Airway epithelial cell (primary cell): ENCODE measurements around the gene ELOVL5. TPM values are rescaled to one million over a fixed set of nuclear protein-coding genes. Genes with fewer than 3 reads are reported as not detected.

Experiments used
- total RNA-seq: library from RNA; depleted of rRNA; stranded (reverse); fragments of >200 nt; gene quantifications from 2 replicates; pipeline ENCODE4 v1.2.3, GENCODE V29; 2015

The ELOVL5 gene, protein sequence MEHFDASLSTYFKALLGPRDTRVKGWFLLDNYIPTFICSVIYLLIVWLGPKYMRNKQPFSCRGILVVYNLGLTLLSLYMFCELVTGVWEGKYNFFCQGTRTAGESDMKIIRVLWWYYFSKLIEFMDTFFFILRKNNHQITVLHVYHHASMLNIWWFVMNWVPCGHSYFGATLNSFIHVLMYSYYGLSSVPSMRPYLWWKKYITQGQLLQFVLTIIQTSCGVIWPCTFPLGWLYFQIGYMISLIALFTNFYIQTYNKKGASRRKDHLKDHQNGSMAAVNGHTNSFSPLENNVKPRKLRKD
- total RNA-seq = 56.0 and 76.9 TPM in 2 replicates

DNA sequence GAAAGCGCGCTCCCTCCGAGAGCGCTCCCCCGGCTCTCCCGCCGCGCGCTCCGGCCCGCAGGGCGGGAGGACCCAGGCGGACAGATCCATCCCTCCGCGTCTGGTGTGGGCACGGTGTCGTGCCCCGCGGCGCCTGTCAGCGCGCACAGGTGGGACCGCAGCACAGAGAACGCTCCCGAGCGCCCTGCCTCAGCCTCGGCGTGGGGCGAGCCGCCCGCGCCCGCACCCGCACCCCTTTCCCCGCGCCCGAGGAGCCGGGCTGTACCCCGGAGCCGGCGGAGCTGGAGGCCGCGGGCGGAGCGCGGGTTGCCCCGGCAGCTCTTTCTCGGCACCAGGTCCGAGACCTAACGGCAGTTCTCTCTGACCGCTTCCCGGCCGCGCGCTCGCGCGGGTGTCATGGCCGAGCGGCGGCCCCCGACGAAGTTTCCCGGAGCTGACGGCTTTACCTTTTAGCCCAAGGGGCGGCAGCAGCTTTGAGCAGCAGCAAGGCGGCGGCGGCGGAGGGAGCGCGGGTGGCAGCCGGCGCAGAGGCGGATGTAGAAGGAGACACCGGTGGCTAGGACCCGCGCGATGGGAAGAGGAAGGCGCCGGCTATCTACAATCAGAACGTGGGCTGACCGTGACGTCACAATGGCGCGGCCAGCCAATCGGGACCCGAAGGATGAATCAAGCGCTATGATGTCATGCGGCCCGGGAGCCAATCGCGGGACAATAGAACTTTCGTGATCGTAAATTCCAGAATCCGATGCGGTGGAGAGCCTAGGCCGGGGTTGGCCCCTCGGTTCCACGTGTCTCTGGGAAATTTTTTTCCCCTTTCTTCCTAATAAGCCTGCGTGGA, at the start of gene ELOVL5:
Gene ELOVL5 (minus strand): TSS at position 580 of the 838 bp plus-strand sequence. CDS start 53,251 bp downstream, outside the sequence.

Other genes with a start within 250 kb of the ELOVL5 start
- not detected in 2 replicates for gene GCM1, start 200.1 kb downstream of the ELOVL5 start, total RNA-seq
- gene GCLC, start 196.2 kb upstream of the ELOVL5 start, total RNA-seq = 67.3 and 78.9 TPM in 2 replicates